HG03469 (cell line): Measurements from ENCODE around the gene FAM241A.
"Not testable (repeated sequence)": the region's sequence is repeated elsewhere in the genome, so short reads cannot be mapped to it uniquely, and the experiment has no call there.

Source experiments
- ATAC-seq: cut with Tn5 transposase; IDR thresholded peaks from one replicate; pipeline ENCODE4 v1.9.1; 2021; ENCODE audit warnings: mild to moderate bottlenecking, moderate library complexity, moderate number of reproducible peaks; ENCODE audit not compliant: unreplicated experiment

The FAM241A gene

DNA sequence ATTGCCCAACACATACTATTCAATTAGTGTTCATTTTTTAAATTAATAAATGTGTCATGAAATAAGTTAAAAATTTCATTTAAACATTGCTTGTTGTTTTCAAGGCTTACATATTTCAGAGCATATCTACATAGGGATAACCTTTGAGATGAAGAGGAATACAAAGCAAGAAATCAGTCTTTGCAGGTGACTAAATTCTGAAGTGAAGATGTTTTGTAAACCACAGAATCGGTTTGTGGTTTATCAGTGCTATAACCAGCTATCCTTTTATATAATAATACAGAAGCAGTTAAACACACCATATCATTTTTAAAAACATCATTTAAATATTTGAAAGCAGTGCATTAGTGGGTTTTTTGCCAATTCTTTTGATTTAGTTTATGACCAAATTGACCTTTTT, 26.9 kb downstream of the FAM241A start:
- peak; percentile 69 for ATAC-seq

- ATAC-seq = no peak
Measured at GRCh38 chr4:112173593-112174558, 28.6 kb downstream of the FAM241A start.

DNA sequence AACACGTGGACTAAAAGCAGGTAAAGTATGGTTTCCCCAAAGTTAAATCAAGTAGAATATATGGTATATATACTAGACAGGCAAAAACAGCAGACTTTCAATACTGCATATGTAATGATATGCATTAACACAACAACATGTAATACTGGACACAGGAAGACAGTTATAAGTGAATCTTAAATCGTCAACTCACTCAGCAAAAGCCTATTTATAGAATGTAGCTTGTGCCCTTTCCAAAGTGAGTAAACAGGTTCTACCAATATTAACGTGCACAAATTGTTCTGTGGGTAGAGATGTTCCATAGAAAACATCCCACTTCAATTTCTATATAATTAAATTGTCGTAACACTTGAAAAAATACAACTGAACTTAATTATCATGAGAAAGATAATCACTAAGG, 30.6 kb downstream of the FAM241A start:
- no peak for ATAC-seq

DNA sequence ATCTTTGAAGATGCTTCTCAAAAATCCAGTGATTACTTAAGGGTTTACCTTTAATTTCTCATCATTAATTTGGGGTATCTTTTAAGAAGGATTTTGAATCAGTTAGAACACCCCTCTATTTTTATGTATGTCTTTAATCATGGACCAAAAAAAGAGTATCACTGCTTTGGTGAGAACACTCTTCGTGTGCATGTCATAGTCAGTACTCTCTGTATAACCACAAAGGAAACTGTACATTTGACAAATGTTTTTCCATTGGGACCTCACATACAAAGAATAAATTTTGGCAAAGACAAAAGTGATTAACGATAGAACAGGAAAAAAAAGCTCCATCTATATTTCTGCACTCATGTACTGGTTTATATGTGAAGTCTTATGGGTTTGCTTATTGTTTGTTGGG, 31.3 kb downstream of the FAM241A start:
- no peak for ATAC-seq

DNA sequence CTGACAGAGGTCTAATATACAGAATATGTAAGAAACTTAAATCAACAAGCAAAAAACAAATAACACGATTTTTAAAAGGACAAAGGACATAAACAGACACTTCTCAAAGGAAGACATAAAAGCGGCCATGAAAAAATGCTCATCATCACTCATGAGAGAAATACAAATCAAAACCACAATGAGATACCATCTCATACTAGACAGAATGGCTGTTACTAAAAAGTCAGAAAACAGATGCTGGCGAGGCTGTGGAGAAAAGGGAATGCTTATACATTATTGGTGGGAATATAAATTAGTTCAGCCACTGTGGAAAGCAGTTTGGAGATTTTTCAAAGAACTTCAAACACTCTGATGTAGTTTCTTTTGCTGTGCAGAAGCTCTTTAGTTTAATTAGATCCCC, 33.5 kb downstream of the FAM241A start:
- not testable (repeated sequence) for ATAC-seq

DNA sequence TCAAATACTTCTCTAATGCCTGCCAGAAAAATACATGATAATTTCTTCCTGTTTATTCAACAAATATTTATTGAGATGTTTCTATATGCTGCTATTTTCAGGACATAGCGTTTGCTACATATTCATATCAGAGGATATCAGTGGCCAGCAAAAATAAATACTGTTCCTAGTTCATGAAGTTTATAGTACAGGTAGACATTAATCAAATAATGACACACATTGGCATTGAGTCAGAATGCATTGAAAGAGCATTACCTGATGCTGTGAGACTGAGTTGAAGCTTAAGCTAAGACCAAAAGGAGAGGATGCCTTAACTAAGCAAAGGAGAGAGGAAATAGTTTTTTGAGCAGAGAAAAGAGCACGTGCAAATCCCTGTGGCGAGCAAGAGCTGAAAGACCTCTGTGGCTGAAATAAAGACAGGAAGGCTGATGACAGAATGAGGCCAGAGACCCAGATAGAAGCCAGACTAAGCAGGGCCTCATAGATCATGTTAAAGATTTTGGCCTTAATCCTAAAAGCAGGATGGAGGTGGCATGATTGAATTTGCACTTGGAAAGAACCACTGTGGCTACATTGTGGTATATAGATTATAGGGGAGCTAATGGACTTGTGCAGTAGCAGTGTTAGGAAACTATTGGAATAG, 36.2 kb downstream of the FAM241A start:
- no peak for ATAC-seq

- no peak for ATAC-seq
Measured at GRCh38 chr4:112182604-112183003, 37.4 kb downstream of the FAM241A start.

DNA sequence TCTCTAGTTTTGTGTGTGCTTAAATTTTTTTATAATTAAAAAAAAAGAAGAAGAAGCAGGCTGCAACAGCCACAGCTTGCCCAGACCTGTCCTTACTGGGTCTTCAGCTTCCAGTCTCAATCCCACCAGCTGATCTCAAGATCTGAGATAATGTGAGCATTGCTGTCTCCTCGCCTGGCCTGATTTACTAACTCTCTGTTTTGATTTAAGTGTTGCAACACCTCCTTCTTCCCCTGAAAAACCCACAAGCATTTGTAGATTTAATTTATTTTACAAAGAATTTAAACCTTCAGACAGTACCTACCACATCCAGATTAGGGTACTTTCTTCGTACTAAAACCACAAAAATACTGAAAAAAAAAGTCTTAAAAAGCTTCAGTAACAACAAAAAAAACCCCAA, 38.0 kb downstream of the FAM241A start:
- no peak for ATAC-seq

- ATAC-seq = no peak
Measured at GRCh38 chr4:112184438-112184837, 39.2 kb downstream of the FAM241A start.

DNA sequence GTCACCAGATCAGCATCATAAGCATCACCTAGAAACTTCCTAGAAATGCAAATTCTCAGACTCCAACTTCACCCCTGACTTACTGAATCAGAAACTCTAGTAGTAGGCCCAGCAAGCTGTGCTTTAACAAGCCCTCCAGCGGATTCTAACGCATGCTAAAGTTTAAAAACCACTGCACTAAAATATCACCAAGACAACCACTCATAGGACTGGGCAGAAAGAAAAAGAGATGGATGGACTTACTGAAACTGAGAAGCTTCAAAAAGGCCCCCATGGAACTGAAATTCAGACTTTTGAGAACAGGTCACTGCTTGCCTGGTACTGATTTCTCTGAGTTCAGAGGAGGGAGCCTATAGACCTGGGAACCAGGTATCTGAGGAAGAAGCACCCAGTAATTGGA, 40.1 kb downstream of the FAM241A start:
- ATAC-seq = peak; percentile 37

- ATAC-seq = no peak
Measured at GRCh38 chr4:112185740-112186670, 40.8 kb downstream of the FAM241A start.

GRCh38 chr4:112189754-112190153, 44.5 kb downstream of the FAM241A start:
- no peak for ATAC-seq

- ATAC-seq = no peak
Measured at GRCh38 chr4:112190684-112191083, 45.4 kb downstream of the FAM241A start.

- no peak for ATAC-seq
Measured at GRCh38 chr4:112196461-112196860, 51.2 kb downstream of the FAM241A start.

DNA sequence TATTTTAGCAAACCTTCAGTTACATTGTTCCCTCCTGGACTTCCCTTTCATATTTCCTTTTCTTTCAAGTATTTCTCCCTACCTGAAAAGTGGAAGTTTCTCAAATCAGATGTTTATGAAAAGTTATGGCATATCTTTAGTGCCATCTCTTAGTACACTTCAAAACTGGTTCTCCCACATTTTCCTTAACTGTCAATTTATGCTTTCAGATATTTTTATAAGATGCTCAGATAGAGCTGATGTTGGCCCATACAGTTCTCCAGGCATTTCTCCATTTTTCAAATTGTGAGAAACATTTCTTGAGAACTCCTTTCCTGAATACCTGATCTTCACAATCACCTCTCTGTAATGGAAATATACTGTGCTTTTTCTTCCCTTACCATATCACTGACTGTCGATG, 53.8 kb downstream of the FAM241A start:
- no peak for ATAC-seq

DNA sequence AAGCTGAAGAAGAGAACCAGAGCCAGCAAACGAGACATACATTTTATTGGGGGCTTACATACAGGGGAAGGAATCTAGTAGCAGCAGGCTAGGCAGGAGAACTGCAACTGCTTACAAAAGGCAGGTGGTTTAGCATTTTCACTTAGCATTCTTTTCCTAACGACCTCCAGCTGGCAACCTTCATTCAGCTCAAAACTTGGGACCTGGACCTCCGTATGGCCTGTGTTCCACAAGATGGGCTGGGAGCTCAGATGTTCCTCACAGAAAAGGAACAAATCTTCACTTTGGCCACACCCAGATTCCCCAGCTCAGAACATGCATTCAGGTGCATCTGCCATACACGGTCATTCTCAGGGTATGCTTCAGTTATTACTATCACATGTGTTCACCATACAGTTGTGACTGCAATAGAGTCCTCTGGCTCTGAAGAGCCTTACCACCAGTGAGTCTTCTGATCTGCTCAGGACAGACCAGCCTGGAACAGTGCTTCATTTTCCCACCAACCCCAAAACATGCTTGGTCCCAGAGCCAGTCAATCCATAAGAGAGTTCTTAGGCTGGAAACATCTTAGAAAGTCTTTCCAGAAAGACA, 56.8 kb downstream of the FAM241A start:
- ATAC-seq = peak; percentile 46

- ATAC-seq = no peak
Measured at GRCh38 chr4:112203593-112203992, 58.3 kb downstream of the FAM241A start.

DNA sequence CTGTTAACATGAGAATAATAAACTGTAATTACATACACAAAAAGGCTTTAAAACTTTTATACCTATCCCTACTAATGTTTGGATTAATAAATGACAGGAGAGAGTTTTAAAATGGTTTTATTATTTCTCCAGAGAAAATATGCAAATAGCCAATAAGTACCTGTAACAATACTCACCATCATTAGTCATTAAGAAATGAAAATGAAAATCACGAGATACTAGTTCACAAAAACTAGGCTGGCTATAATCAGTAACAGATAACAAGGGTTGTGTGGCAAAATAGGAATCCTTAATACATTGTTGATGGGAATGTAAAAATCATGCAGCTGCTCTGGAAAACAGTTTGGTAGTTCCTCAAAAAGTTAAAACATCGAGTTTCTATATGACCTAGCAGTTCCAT, 61.2 kb downstream of the FAM241A start:
- no peak for ATAC-seq

- ATAC-seq = not testable (repeated sequence)
Measured at GRCh38 chr4:112208137-112209095, 63.2 kb downstream of the FAM241A start.

DNA sequence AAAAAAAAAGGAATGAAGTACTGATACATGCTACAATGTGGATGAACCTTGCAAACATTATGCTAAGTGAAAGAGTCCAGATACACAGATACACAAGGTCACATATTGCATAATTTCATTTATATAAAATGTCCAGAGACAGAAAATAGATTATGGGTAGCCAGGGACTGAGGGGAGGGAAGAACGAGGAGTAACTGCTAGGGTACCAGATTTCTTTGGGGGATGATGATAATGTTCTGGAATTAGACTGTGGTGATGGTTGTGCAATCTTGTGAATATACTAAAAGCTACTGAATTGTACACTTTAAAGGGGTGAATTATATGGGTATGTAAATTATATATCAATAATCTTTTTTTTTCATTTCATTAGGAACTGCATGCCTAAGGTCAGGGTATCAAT, 65.5 kb downstream of the FAM241A start:
- ATAC-seq = no peak
